ENCODE results near the gene NUDT6.

The NUDT6 gene

GRCh38 chr4:122958505-122958904, 36.1 kb upstream of the NUDT6 start:
- no peak overlapping the region for H3K27ac ChIP-seq
- H3K4me1 ChIP-seq (ENCODE audit: low read depth, poor library complexity, severe bottlenecking): no peaks in the 10 kb centered on the region
- no peak overlapping the region for H3K9ac ChIP-seq
- H3K79me2 ChIP-seq (ENCODE audit: insufficient read depth, low read depth): no peaks in the 10 kb centered on the region
- no peaks in the 10 kb centered on the region for H4K20me1 ChIP-seq (ENCODE audit: insufficient read depth)
- H3K4me3 ChIP-seq (IDR thresholded peaks at IDR 0.05; ENCODE audit: insufficient read depth, low read depth, low read length): no peak overlapping the region
- no peaks in the 10 kb centered on the region for H3K27me3 ChIP-seq (ENCODE audit: insufficient read depth, low read depth)
- H3K4me2 ChIP-seq: no peak overlapping the region
- no peak overlapping the region for H2AFZ ChIP-seq (ENCODE audit: low read depth)
- TF ChIP-seq CTCF (conservative IDR thresholded peaks at IDR 0.05; ENCODE audit: low read depth, low read length): no peak
- H3K36me3 ChIP-seq (ENCODE audit: insufficient read depth): peaks cover 5% of the 10 kb centered on the region; the same call in 1 of the 2 replicates

GRCh38 chr4:122953924-122954323, 31.5 kb upstream of the NUDT6 start:
- H3K36me3 ChIP-seq (ENCODE audit: insufficient read depth): peaks cover 6% of the 10 kb centered on the region; the same call in 1 of the 2 replicates

GRCh38 chr4:122952028-122952427, 29.6 kb upstream of the NUDT6 start:
- no peaks in the 10 kb centered on the region for H4K20me1 ChIP-seq (ENCODE audit: insufficient read depth)
- peaks cover 2% of the 10 kb centered on the region for H3K4me1 ChIP-seq (ENCODE audit: low read depth, poor library complexity, severe bottlenecking)
- no peak overlapping the region for H2AFZ ChIP-seq (ENCODE audit: low read depth)
- no peaks in the 10 kb centered on the region for H3K27me3 ChIP-seq (ENCODE audit: insufficient read depth, low read depth)
- no peaks in the 10 kb centered on the region for H3K79me2 ChIP-seq (ENCODE audit: insufficient read depth, low read depth)
- TF ChIP-seq CTCF (conservative IDR thresholded peaks at IDR 0.05; ENCODE audit: low read depth, low read length): no peak
- peaks cover 6% of the 10 kb centered on the region; the same call in 1 of the 2 replicates for H3K36me3 ChIP-seq (ENCODE audit: insufficient read depth)
- no peak overlapping the region for H3K27ac ChIP-seq
- no peak overlapping the region for H3K4me2 ChIP-seq
- no peak overlapping the region for H3K4me3 ChIP-seq (IDR thresholded peaks at IDR 0.05; ENCODE audit: insufficient read depth, low read depth, low read length)
- no peak overlapping the region for H3K9ac ChIP-seq

More at GRCh38 chr4:122953924-122954323, 31.5 kb upstream of the NUDT6 start:
- Histone ChIP-seq H3K27me3 (ENCODE audit: insufficient read depth, low read depth) (no peaks in the 10 kb centered on the region), H3K4me3 (IDR thresholded peaks at IDR 0.05; ENCODE audit: insufficient read depth, low read depth, low read length) (no peak overlapping the region), H3K4me1 (ENCODE audit: low read depth, poor library complexity, severe bottlenecking) (no peaks in the 10 kb centered on the region), H3K79me2 (ENCODE audit: insufficient read depth, low read depth) (no peaks in the 10 kb centered on the region), H2AFZ (ENCODE audit: low read depth) (no peak overlapping the region), H3K9ac (no peak overlapping the region), H3K4me2 (no peak overlapping the region), H4K20me1 (ENCODE audit: insufficient read depth) (no peaks in the 10 kb centered on the region), H3K27ac (no peak overlapping the region)
- TF ChIP-seq CTCF (conservative IDR thresholded peaks at IDR 0.05; ENCODE audit: low read depth, low read length): no peak

GRCh38 chr4:122948671-122949070, 26.3 kb upstream of the NUDT6 start:
- no peak for TF ChIP-seq CTCF (conservative IDR thresholded peaks at IDR 0.05; ENCODE audit: low read depth, low read length)
- Histone ChIP-seq H3K4me2 (no peak overlapping the region), H3K9ac (no peak overlapping the region), H3K27me3 (ENCODE audit: insufficient read depth, low read depth) (no peaks in the 10 kb centered on the region), H3K36me3 (ENCODE audit: insufficient read depth) (peaks cover 6% of the 10 kb centered on the region; the same call in 1 of the 2 replicates), H2AFZ (ENCODE audit: low read depth) (no peak overlapping the region), H3K79me2 (ENCODE audit: insufficient read depth, low read depth) (no peaks in the 10 kb centered on the region; the same call in 1 of the 2 replicates), H3K4me3 (IDR thresholded peaks at IDR 0.05; ENCODE audit: insufficient read depth, low read depth, low read length) (no peak overlapping the region), H3K27ac (no peak overlapping the region), H3K4me1 (ENCODE audit: low read depth, poor library complexity, severe bottlenecking) (peaks cover 18% of the 10 kb centered on the region), H4K20me1 (ENCODE audit: insufficient read depth) (no peaks in the 10 kb centered on the region)
